H9 (cell line): Measurements from ENCODE around the gene CYREN. TPM values are rescaled to one million over a fixed set of nuclear protein-coding genes. Genes with fewer than 3 reads are reported as not detected.

Experiments
- DNase-seq: peaks from one replicate; pipeline ENCODE4 v3.0.0-alpha.2; 2017
- H2AFZ ChIP-seq: one replicate; pipeline ENCODE4 v1.6.1; 2013; ENCODE audit warnings: mild to moderate bottlenecking, low read length, control low read depth, moderate library complexity
- H2AK5ac ChIP-seq: 2 replicates; pipeline ENCODE4 v1.6.1; 2013; ENCODE audit warnings: low read length, control low read depth, mixed read lengths; ENCODE audit not compliant: insufficient read length
- H2BK120ac ChIP-seq: one replicate; pipeline ENCODE4 v1.6.1; 2013; ENCODE audit warnings: low read depth, mild to moderate bottlenecking, low read length, control low read depth, inconsistent platforms; ENCODE audit not compliant: poor library complexity, severe bottlenecking
- H2BK12ac ChIP-seq: 2 replicates; pipeline ENCODE4 v1.6.1; 2013; ENCODE audit warnings: low read length, control low read depth, mixed read lengths, low read depth; ENCODE audit not compliant: insufficient read length
- H2BK15ac ChIP-seq: 2 replicates; pipeline ENCODE4 v1.6.1; 2013; ENCODE audit warnings: low read depth, low read length, control low read depth
- H2BK20ac ChIP-seq: one replicate; pipeline ENCODE4 v1.6.1; 2013; ENCODE audit warnings: low read depth, mild to moderate bottlenecking, low read length, control low read depth, inconsistent platforms; ENCODE audit not compliant: poor library complexity, severe bottlenecking
- H2BK5ac ChIP-seq: 2 replicates; pipeline ENCODE4 v1.6.1; 2013; ENCODE audit warnings: low read length, control low read depth, mixed read lengths; ENCODE audit not compliant: insufficient read length
- H3K14ac ChIP-seq: 2 replicates; pipeline ENCODE4 v1.6.1; 2013; ENCODE audit warnings: low read length, control low read depth; ENCODE audit not compliant: insufficient read depth
- H3K18ac ChIP-seq: 2 replicates; pipeline ENCODE4 v1.6.1; 2013; ENCODE audit warnings: low read depth, mild to moderate bottlenecking, mixed read lengths, low read length, control low read depth; ENCODE audit not compliant: insufficient read length
- H3K23ac ChIP-seq: 2 replicates; pipeline ENCODE4 v1.6.1; 2013; ENCODE audit warnings: low read length, control low read depth, mixed read lengths, low read depth; ENCODE audit not compliant: insufficient read length
- H3K23me2 ChIP-seq: 2 replicates; pipeline ENCODE4 v1.6.1; 2013; ENCODE audit warnings: low read depth, mild to moderate bottlenecking, mixed read lengths, low read length, control low read depth; ENCODE audit not compliant: insufficient read length, poor library complexity, severe bottlenecking
- H3K27ac ChIP-seq: 2 replicates; pipeline ENCODE4 v1.5.1; 2013; ENCODE audit warnings: low read length, control low read depth, mixed read lengths, low read depth; ENCODE audit not compliant: insufficient read length
- H3K27me3 ChIP-seq: 2 replicates; pipeline ENCODE4 v1.6.1; 2013; ENCODE audit warnings: low read length, control low read depth, inconsistent platforms; ENCODE audit not compliant: insufficient read depth
- H3K4ac ChIP-seq: 2 replicates; pipeline ENCODE4 v1.6.1; 2013; ENCODE audit warnings: low read depth, mild to moderate bottlenecking, control low read depth, inconsistent platforms, low read length, moderate library complexity
- H3K4me1 ChIP-seq: 2 replicates; pipeline ENCODE4 v1.6.1; 2013; ENCODE audit warnings: low read length, control low read depth, inconsistent platforms; ENCODE audit not compliant: insufficient read depth
- H3K4me2 ChIP-seq: 2 replicates; pipeline ENCODE4 v1.6.1; 2013; ENCODE audit warnings: low read length, control low read depth, mixed read lengths; ENCODE audit not compliant: insufficient read length, insufficient read depth
- H3K56ac ChIP-seq: 2 replicates; pipeline ENCODE4 v1.6.1; 2013; ENCODE audit warnings: low read depth, mild to moderate bottlenecking, mixed read lengths, low read length, control low read depth; ENCODE audit not compliant: insufficient read length
- H3K79me1 ChIP-seq: 2 replicates; pipeline ENCODE4 v1.6.1; 2013; ENCODE audit warnings: low read depth, mild to moderate bottlenecking, moderate library complexity, low read length, control low read depth, inconsistent platforms; ENCODE audit not compliant: insufficient read depth, poor library complexity, severe bottlenecking
- H3K79me2 ChIP-seq: 2 replicates; pipeline ENCODE4 v1.6.1; 2013; ENCODE audit warnings: low read length, control low read depth, inconsistent platforms; ENCODE audit not compliant: insufficient read depth
- H3K9ac ChIP-seq: 2 replicates; pipeline ENCODE4 v1.6.1; 2013; ENCODE audit warnings: low read length, control low read depth, mixed read lengths; ENCODE audit not compliant: insufficient read length; ENCODE audit errors: extremely low read depth
- H3K9me3 ChIP-seq: one replicate; pipeline ENCODE4 v1.6.1; 2013; ENCODE audit warnings: low read depth, low read length, inconsistent platforms; ENCODE audit not compliant: control insufficient read depth
- H3T11ph ChIP-seq: one replicate; pipeline ENCODE4 v1.6.1; 2013; ENCODE audit warnings: mild to moderate bottlenecking, low read length, control low read depth, inconsistent platforms
- H4K20me1 ChIP-seq: one replicate; pipeline ENCODE4 v1.6.1; 2013; ENCODE audit not compliant: control insufficient read depth, insufficient read length, insufficient read depth
- H4K5ac ChIP-seq: 2 replicates; pipeline ENCODE4 v1.6.1; 2013; ENCODE audit warnings: low read depth, mild to moderate bottlenecking, mixed read lengths, low read length, control low read depth; ENCODE audit not compliant: insufficient read length
- H4K8ac ChIP-seq: replicated peaks from 2 replicates; pipeline ENCODE4 v1.6.1; 2013; ENCODE audit warnings: low read length, control low read depth, mixed read lengths, low read depth; ENCODE audit not compliant: insufficient read length
- H4K91ac ChIP-seq: 2 replicates; pipeline ENCODE4 v1.6.1; 2013; ENCODE audit warnings: low read depth, mild to moderate bottlenecking, moderate library complexity, mixed read lengths, low read length, control low read depth; ENCODE audit not compliant: insufficient read length
- H3K27ac Mint-ChIP-seq, 3 experiments: 2 replicates in 2 of 3; 3 replicates in 1 of 3; pipeline ENCODE4 v1.8.0; 2020 to 2021; ENCODE audit warnings: mixed read lengths in 3 of 3, mild to moderate bottlenecking in 1 of 3, moderate library complexity in 1 of 3
- H3K27me3 Mint-ChIP-seq: 2 replicates; pipeline ENCODE4 v1.8.0; 2021; ENCODE audit warnings: low read depth, mild to moderate bottlenecking, moderate library complexity, mixed read lengths
- H3K36me3 Mint-ChIP-seq, 3 experiments: 2 replicates in 2 of 3; 3 replicates in 1 of 3; pipeline ENCODE4 v1.8.0; 2020 to 2021; ENCODE audit warnings: low read depth in 3 of 3, mixed read lengths in 3 of 3; ENCODE audit not compliant: insufficient read depth in 1 of 3
- H3K4me1 Mint-ChIP-seq, 2 experiments: 2 replicates each; pipeline ENCODE4 v1.8.0; 2020; ENCODE audit warnings: mixed read lengths in 2 of 2
- H3K4me3 Mint-ChIP-seq, 2 experiments: 2 replicates in 1 of 2; 3 replicates in 1 of 2; pipeline ENCODE4 v1.8.0; 2020 to 2021; ENCODE audit warnings: mild to moderate bottlenecking in 2 of 2, mixed read lengths in 2 of 2, moderate library complexity in 1 of 2
- H3K9me3 Mint-ChIP-seq, 2 experiments: 2 replicates in 1 of 2; 3 replicates in 1 of 2; pipeline ENCODE4 v1.8.0; 2020; ENCODE audit warnings: mild to moderate bottlenecking in 2 of 2, mixed read lengths in 2 of 2, moderate library complexity in 1 of 2
- CTCF ChIP-seq: fragments of 200-600 bp; sonication (generic); conservative IDR thresholded peaks from 3 replicates; pipeline ENCODE4 v1.8.0; 2021; ENCODE audit warnings: antibody characterized with exemption, mild to moderate bottlenecking
- WGBS: extraction: QIAGEN DNeasy Blood & Tissue Kit; methylation state at CpG from one replicate; pipeline ENCODE4 v1.1.7; 2013; ENCODE audit warnings: missing lambda C conversion rate, low lambda C conversion rate, mixed read lengths; ENCODE audit not compliant: insufficient read length; ENCODE audit errors: extremely low coverage; 5-methylcytosine and 5-hydroxymethylcytosine counted together
- total RNA-seq: library from RNA; stranded (reverse); gene quantifications from 2 replicates; pipeline ENCODE4 v1.2.1, GENCODE V29; 2021

Gene CYREN
- total RNA-seq, 1 experiment from 2014 or later: 72.0 TPM

GRCh38 chr7:135188298-135188984 is 17.9 kb upstream of the CYREN start:
- no peak for TF ChIP-seq CTCF
- H3K18ac ChIP-seq: no peak overlapping the region
- no peaks in the 10 kb centered on the region for H3K79me2 ChIP-seq
- H3K56ac ChIP-seq: no peak overlapping the region
- H3K36me3 Mint-ChIP-seq: peaks cover 7 to 74% (median 46%) of the 10 kb centered on the region in 3 experiments; a peak in 6 of 7 replicates
- H2BK5ac ChIP-seq: no peak overlapping the region
- no peak overlapping the region for H3K4ac ChIP-seq
- no peak overlapping the region for H4K8ac ChIP-seq
- H2AFZ ChIP-seq: no peak overlapping the region
- WGBS: no CpG with 5 or more reads among the region's 12 CpGs
- H4K91ac ChIP-seq: no peak overlapping the region
- no peaks in the 10 kb centered on the region for H3K4me1 ChIP-seq
- H3K9ac ChIP-seq: no peak overlapping the region
- no peak overlapping the region for H3K27ac Mint-ChIP-seq
- no peak overlapping the region for H2BK15ac ChIP-seq
- no peak overlapping the region for H3K27ac ChIP-seq
- H3K23me2 ChIP-seq: no peaks in the 10 kb centered on the region
- H3K4me3 Mint-ChIP-seq: no peak overlapping the region
- H3K14ac ChIP-seq: no peak overlapping the region
- no peak overlapping the region for H4K5ac ChIP-seq
- H2BK120ac ChIP-seq: no peak overlapping the region
- H3K79me1 ChIP-seq: no peaks in the 10 kb centered on the region
- no peaks in the 10 kb centered on the region for H3K9me3 Mint-ChIP-seq
- no peaks in the 10 kb centered on the region for H4K20me1 ChIP-seq
- no peak overlapping the region for H3K4me2 ChIP-seq
- no peaks in the 10 kb centered on the region for H3K27me3 Mint-ChIP-seq
- H3T11ph ChIP-seq: no peak overlapping the region
- no peak for DNase-seq
- H2BK20ac ChIP-seq: no peak overlapping the region
- no peak overlapping the region for H2BK12ac ChIP-seq
- no peaks in the 10 kb centered on the region for H3K4me1 Mint-ChIP-seq
- H2AK5ac ChIP-seq: no peak overlapping the region
- no peaks in the 10 kb centered on the region for H3K27me3 ChIP-seq
- no peak overlapping the region for H3K23ac ChIP-seq
- H3K9me3 ChIP-seq: no peaks in the 10 kb centered on the region
